ENCODE measurements around the gene PLXNB1.

Gene PLXNB1

DNA sequence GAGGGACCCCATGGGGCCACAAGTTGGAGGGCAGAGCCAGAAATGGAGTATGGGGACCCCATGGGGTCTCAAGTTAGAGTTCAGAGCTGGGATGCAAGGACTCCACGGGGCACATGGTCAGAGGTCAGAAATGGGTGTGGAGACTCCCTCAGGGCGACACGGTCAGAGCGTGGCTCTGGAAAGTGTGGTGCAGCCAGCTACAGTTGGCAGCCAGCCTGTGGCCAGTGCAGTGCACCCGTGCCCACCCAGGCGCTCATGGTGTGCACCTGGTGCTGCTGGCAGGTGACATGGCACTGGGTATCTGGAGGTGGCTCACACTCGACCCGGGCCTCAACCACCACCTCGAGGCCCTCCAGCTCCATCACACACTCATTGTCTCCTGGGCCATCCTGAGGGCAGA, 11.2 kb downstream of the PLXNB1 start:
- DNase-seq (ENCODE audit: low read depth in 2 of 2, low spot score in 1 of 2), result no peak

DNA sequence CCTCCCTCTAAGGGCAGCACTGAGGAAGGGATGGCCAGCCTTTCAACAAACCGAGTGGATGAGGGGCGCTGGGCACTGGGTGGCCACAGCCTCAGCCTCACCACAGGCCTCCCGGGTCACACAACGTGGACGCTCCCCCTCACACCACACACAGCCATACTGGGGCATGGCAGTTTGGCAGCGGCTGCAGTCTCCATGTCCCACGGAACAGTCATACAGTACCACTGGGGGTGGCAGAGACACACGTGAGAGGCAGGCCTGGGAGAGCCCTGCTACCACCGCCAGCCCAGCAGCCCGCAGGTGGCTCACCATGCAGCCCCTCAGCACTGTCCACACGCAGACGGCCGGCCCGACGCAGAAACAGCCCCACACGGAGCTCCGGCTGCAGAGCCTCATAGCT, 11.7 kb downstream of the PLXNB1 start:
- no peak for DNase-seq (ENCODE audit: low read depth in 2 of 2, low spot score in 1 of 2)

DNA sequence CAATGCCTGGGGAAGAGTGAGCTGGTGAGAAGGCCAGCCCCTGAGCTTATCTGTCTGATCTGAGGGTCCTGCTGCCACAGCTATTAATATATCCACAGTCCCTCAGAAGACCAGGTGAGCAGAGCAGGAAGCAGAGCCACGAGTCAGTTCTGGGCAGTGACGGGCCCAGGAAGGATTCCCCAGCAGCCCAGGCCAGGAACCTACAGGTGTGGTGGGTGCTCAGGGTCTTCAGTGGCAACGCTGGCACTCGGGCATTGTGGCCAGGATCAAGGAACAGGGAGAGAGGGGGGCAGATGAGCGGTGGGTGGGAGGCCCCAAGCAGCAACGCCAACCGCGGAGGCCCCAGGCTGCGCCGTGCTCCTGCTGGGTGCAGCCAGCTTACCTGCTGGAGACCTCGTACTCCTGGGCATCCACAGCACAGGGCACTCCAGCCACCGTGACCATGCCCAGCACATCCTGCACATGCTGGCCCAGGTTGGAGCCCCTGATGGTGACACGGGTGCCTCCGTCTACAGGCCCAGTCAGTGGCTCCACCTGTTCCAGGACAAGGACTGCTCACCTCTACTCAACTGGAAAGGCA, 12.3 kb downstream of the PLXNB1 start:
- DNase-seq (ENCODE audit: low read depth in 2 of 2, low spot score in 1 of 2), result no peak

DNA sequence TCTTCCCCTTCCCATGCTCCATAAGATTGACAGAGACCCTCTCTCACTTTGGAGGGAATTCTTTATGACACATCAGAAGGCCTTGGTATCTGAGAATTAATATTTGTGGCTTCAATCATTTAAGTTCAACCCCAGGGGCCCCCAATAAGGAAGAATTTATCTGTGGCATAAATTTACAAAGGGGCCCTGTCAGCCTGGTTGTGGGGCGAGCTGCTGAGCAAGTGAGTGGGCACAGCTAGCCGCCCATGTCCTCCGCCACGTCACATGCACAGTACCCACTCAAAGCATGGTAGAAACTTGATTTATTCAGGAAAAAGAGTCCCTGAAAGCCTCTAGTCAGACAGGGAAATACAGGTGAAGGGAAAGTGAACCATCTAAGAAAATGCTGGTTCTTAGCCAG, 13.3 kb downstream of the PLXNB1 start:
- no peak for DNase-seq (ENCODE audit: low read depth in 2 of 2, low spot score in 1 of 2)

DNA sequence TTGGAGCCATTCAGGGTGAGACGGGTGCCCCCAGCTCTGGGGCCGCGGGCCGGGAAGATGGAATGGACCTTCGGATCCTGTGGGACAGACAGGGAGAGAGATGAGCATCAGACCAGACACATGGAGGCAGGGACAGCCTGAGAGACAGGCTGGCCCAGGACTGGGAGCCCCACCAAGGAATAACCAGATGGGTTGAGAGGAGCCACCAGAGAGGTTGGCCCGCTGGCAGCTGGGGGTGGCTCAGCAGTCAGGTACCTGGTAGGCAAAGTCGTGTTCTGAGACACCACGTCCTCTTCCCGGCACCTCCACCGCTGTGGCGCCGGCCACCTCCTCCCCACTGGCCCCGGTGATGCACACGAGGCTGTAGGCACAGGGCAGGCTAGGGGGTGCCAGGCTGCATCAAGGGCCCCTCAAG, 13.8 kb downstream of the PLXNB1 start:
- no peak for DNase-seq (ENCODE audit: low read depth in 2 of 2, low spot score in 1 of 2)

DNA sequence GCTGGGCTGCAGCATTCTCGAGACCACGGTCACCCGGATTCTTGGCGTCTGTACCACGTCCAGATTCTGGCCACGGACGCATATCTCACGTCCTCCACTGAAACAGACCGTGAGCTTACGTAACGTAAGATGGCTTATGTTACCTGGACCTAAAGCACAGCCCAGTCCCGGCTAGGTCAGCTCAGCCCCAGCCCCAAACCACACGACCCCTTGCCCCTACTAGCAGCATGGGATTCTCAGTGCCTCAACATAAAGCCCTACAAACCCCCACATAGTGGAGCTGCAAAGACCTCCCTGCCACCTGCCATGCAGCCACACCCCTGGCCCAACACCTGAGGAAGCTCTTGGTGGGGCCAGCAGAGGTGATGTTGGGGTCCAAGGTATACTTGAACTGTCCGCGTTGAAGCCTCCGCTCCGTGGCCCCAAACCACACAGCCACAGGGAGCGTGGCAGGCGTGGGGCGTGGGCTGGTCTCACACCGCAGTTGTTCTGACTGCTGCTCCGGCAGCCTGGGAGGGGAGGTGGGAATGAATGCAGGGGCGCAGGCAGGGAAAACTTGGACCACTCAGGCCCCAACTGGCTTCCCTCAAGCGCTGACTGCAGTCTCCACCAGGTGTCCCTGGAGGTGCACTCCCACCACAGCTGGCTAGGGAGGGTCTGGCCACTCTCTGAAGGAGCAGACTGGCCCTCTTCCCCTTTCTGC, 14.5 kb downstream of the PLXNB1 start:
- no peak for DNase-seq (ENCODE audit: low read depth in 2 of 2, low spot score in 1 of 2)

DNA sequence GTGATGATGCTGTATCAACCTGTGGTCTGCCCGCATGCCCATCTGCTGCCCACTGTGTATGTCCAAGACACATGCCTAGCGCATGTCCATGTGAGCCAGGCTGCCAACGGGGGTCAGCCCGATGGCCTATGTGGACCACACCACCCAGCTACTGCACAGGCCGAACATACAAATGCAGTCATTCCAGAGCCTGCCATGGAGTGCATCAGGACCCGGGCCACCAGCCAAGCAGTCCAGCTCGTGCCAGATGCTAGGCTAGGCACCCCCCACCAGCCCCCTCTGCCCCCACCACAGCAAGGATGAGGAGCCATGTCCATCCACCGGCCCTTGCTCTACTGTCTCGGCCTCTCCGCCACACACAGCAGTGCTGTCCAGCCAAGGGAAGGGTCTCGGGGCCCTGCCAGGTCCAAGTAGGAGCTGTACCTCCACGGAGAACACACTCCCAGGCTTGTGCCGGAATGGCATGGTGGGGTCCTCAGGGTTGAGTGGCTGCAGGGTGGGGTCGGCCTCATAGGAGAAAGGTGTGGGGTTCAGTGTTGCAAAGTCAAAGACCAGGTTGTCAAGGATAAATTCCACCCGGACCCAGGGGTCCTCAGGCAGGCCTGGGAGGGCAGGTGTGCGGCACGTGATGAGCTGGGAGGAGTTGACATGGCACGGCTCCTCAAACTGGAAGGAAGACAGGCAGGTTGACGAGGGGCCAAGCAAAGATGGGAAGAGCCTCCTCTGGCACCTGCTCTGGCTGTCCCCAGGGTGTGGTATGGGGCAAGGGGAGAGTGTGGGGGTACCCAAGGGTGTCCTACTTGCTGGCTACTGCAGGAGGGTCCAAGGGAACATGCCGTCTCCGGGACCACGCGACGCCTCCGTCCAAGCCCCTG, 15.3 kb downstream of the PLXNB1 start:
- DNase-seq (ENCODE audit: low read depth in 2 of 2, low spot score in 1 of 2), result no peak

DNA sequence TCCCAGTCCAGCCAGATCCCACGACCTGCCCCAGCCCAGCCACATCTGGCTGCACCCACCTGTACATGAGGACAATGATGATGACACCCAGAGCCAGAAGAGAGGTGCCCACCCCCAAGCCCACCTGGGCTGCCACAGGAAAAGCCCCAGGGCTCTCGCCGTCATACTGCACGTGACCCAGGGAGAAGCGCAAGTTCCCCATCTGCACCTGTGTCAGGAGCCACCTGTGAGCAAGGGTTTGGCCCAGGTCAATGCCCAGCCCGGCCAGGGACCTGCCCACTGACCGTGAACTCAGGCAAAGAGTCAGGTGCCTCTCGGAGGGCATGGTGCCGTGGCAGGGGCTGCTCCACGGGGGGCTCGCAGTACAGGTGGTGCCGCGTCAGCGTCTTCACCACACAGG, 16.3 kb downstream of the PLXNB1 start:
- no peak for DNase-seq (ENCODE audit: low read depth in 2 of 2, low spot score in 1 of 2)

DNA sequence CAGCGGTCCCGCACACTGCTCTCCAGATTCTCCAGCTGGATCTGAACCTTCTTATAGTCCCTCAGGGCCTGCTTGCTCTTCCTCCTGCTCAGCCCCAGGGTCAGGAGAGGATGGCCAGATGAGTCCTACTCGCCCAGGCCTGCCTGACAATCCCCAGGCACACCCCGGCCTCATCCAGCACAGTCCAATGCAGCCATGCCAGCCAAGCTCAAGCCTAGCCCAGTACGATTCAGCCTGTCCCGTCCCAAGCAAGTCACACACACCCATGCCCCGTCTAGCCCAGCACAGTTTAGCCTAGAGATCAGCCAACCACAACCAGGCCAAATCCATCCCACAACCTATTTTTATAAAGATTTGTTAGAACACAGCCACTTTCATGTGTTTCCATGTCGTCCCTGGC, 16.8 kb downstream of the PLXNB1 start:
- no peak for DNase-seq (ENCODE audit: low read depth in 2 of 2, low spot score in 1 of 2)

DNA sequence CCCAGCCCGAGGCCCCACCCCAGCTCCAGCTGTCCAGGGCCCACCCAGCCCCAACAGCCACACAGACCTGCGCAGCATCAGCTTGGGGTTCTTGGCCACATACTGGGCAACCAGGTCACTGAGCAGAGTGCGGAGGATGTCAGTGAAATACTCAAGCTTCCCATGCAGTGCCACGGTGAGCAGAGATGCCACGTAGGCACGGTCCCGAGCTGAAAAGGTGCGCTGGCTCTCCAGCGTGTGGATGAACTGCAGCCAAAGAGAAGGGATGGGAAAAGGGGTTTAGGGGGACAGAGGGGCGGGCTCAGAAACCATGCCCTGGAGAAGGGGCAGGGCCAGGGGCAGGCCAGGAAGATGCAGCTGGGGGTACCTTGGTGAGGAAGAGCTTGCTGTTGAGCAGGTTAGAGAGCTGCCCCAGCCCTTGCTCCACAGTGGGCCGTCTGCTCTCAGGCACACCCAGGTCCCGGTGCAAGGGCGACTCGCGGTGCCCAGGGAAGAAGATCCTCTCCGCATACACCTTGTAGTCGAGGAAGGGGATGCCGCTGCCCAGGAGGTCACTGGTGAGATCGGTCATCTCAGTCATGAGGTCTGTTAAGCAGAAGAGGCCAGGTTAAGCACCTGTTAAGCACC, 17.4 kb downstream of the PLXNB1 start:
- DNase-seq (ENCODE audit: low read depth in 2 of 2, low spot score in 1 of 2), result no peak

DNA sequence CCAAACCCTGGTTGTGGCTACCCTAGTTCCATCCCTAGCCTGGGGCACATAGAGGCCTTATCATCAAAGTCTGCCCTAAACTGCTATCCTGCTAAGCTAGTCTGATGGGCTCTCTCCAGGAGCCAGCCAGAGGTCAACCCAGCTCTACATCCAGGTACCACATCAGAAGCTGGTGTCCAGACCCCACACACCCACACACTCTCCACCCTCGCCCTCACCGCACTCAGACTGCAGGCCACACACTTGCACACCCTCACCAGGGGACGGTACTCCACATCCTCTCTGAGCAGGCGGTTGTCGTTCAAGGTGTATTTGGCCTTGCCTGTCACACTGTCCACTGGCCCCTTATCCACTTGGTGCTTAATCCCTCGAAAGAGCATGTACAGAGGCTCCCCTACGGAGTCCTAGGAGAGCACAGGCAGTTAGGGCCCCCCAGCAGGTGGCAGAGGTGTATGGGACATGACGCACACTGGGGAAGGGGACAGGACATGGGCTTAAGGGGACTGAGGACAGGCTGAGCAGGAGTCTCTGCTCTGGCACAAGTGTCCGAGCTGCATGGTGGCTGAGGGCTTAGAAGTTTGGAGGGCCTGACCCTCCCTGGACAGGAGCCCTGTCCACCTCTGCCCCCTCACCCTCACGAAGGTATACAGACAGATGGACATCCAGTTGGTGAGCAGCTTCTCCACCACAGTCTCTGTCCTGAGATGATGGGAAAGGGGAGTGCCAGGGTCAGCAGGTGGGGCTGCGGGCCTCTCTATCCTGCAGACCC, 18.1 kb downstream of the PLXNB1 start:
- no peak for DNase-seq (ENCODE audit: low read depth in 2 of 2, low spot score in 1 of 2)

DNA sequence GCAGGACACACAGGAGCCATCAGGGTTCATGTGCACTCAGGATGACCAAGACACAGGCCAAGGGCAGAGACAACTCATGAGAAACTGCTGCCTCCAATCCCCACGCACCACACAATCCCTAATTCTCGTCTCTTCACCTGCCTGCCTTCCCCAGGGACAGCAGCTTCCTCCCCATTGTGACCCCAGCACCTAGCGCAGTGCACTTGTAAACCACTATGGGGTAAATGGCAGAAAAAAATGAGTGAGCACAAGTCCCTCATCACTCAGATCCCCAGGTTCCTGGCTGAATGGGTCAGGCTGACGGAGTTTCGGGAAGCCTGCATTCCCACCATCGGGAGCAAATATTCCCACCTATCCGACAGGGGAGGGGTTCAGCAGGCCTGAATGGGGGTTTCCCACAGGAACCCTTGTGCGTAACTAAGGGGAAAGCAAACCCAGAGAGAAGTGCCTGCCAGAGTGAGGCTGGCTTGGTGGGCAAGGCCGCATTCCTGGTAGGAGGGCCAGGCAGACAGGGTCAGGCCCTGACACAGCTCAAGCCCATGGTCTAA, 18.8 kb downstream of the PLXNB1 start:
- no peak for DNase-seq (ENCODE audit: low read depth in 2 of 2, low spot score in 1 of 2)

DNA sequence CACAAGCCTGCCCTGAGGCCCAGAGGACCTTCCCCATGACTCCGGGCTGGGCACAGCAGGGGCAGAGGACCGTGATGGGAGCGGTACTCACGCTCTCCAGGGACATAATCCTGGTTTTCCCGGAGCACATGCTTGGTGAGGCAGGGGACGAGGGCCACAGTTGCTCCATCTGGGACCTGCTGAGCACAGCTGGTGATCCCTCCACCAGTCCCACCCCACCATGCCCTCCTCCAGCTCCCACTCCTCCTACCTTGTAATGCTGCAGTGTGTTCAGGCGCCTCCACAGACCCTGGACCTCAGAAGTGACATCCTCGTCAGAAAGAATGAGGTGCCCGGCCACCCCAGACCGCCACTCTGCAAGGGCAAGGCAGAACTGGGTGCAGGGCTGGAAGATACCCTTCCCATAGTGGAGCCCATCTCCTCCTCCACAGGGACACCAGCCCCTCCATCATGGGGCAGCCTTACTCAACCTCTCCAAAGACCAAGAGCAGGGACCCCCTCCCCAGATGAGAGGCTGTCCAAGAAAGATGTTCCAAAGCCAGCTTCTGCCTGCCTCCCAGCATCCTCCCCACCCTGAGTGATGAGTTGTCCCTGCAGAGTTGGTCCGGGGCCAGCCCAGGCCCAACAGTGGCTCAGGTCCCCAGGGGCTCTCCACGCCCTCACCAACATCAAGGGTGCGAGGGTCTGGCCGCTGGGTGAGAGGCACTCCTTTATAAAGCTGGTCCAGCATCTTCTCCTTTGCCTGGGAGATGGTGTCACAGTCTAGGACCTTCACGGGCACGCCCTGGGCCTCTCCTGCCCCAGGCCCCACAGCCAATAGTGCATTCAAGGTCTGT, 19.5 kb downstream of the PLXNB1 start:
- DNase-seq (ENCODE audit: low read depth in 2 of 2, low spot score in 1 of 2), result no peak

DNA sequence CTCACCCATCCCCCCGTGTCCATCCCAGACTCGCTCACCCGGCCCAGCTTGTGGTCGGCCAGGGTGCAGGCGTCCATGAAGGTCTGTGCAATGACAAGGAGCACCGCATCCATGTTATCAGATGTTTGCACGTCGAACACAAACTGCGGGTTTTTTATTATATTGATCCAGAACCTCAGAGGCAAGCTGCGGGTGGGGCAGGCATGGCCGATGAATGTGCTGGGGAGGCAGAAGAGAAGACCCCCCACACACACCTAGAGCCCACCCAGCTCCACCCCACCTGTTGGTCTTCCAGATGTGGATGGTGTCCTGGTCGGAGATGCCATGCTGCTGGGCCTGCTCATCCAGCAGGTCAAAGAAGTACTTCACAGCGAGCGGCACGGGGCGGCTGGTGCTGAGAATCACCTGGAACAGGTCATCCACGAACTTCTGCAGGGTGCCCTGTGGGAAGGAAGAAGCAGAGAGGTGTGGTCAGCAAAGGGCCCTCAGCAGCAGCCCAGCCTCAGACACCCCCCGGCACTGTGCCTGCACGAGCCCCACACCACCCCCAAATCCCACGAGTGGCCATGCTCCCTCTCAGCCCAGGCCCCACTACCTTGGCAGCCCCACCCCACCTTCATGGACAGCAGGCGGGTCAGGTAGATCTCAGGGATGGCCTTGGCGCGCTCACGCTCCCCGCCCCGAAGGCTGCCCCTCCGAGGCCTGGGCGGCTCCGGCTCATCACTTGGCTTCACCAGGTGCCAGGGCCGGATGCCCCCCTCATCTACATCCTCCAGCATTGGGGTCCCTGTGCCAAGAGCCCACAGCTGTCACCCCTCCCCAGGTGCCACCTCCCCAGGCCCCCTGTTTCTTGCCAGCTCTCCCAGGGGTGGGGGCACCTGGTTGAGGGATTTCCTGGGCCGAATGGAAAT, 20.3 kb downstream of the PLXNB1 start:
- DNase-seq (ENCODE audit: low read depth in 2 of 2, low spot score in 1 of 2), result no peak

DNA sequence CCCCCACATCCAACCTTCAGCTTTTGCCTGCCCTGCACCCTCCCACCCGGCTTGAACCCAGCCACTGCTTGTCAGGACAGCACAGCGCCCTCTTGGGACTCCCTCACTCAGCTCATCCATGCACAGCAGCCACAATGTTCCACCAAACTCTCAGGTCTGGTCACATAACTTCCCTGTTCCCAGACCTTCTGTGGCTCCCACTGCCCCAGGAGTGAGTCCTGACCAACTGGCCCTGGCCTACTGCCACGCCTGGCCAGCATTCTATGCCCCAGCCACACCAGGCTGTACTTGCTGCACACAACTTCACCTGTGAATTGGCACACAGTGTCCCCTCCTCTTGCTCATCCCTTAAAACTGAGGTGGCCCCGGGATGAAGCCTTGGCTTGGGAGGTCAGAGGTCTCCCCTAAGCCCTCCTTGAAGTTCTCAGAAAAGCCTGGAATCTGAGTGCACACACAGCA, 21.0 kb downstream of the PLXNB1 start:
- no peak for DNase-seq (ENCODE audit: low read depth in 2 of 2, low spot score in 1 of 2)

DNA sequence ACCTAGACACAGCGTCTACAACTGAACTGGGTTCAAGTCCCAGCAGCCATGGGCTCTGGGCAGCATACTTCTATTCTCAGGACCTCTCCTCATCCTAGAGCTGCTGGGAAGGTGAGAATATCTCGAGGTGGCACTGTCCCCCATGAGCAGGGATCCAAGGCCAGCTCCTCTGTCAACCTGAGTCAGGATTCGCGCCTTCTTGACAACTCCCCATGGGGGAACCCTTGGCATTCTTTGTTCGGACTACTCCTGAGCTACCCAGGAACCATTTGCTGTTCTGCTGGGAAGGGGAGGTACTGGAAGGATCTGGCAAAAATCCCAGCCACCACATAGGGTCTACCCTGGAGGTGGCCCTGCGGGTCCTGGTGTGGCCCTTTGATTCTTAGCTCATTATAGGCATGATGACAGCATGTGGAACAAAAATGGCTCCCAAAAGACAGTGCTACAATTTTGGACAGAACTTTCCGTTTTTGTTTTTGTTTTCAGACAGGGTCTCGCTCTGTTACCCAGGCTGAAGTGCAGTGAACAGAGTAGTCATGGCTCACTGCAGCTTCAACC, 22.3 kb downstream of the PLXNB1 start:
- no peak for DNase-seq (ENCODE audit: low read depth in 2 of 2, low spot score in 1 of 2)

DNA sequence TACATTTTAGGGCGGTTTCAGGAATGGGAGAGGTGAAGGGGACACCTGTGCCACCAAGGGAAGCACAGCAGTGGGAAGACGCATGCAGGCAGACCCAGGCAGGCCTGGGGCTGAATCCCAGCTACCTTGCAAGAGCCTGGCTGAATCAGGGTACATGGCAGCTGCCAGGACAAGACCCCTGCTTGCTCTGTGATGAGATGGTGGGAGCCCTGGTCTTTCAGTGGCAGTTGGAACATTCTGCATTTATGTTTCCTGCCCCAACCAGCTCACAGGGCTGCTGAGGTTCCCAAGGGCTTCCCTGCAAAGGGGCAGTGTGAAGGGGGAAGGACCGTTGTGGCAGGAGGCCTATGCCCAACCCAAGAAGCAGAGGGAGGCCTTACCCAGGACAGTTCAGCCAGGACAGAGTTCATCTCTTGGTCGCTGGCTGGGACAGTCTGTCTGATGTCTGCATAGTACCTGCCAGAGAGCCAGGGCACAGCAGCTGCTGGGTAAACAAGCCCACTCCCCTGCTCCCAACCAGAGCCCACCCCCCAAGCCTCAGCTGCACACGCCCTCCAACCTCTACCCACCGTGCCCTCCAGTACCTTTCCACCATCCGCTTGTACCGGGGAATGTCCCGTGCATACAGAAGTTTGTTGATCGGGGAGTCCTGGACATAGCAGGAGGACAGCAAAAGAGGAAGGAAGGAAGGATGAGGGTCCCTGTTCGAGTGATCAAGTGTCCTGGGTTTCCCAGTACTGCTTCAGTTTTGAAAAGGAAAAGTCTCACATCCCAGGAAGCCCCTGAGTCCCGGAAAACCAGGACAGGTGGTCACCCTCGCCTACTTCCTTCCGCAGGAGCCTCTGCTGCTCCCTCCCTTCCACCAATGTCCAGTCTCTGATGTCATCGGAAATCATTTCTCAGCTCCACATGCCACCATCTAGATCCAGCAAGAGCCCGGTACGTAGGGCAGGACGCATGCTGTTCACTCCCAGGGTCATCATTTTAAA, 23.1 kb downstream of the PLXNB1 start:
- DNase-seq (ENCODE audit: low read depth in 2 of 2, low spot score in 1 of 2), result no peak
